ENCODE data around the gene TMCO6. TPM values are rescaled to one million over a fixed set of nuclear protein-coding genes. Genes with fewer than 3 reads are reported as not detected.

Gene TMCO6
- total RNA-seq, 2 experiments from 2014 or later, result 39.2 to 43.7 TPM

Small RNA genes lying within 50 kb of the gene (microRNA-seq; reads per million reads assigned to microRNA genes)
- gene MIR3655, result not detected

Other genes with a start within 250 kb of the TMCO6 start
- 100 to 1,000 TPM; 148 to 156 TPM for gene ANKHD1, start 237.6 kb upstream of the TMCO6 start, total RNA-seq
- gene EIF4EBP3, start 91.8 kb upstream of the TMCO6 start, total RNA-seq, result 10 to 100 TPM; 11.8 to 12.0 TPM
- 10 to 100 TPM; 34.4 to 36.9 TPM for gene SRA1, start 82.0 kb upstream of the TMCO6 start, total RNA-seq
- 10 to 100 TPM; 41.3 to 47.7 TPM for gene APBB3, start 74.9 kb upstream of the TMCO6 start, total RNA-seq
- gene SLC35A4, start 74.6 kb upstream of the TMCO6 start, total RNA-seq, result 10 to 100 TPM; 80.8 to 94.0 TPM
- gene CD14, start 6.3 kb upstream of the TMCO6 start, total RNA-seq, result 1 to 10 TPM; 3.5 to 4.1 TPM
- 10 to 100 TPM; 65.9 to 66.6 TPM for gene NDUFA2, start 8.2 kb downstream of the TMCO6 start, total RNA-seq
- 100 to 1,000 TPM; 135 to 140 TPM for gene IK, start 8.4 kb downstream of the TMCO6 start, total RNA-seq
- gene WDR55, start 25.5 kb downstream of the TMCO6 start, total RNA-seq, result 10 to 100 TPM; 41.8 to 45.4 TPM
- 1 to 10 TPM; 3.1 to 3.4 TPM for gene DND1, start 34.1 kb downstream of the TMCO6 start, total RNA-seq
- gene HARS1, start 51.9 kb downstream of the TMCO6 start, total RNA-seq, result 10 to 100 TPM; 77.3 to 81.5 TPM
- 10 to 100 TPM; 38.7 to 41.7 TPM for gene HARS2, start 52.0 kb downstream of the TMCO6 start, total RNA-seq
- gene ZMAT2, start 61.0 kb downstream of the TMCO6 start, total RNA-seq, result 10 to 100 TPM; 54.7 to 57.8 TPM
- gene PCDHA1, start 146.7 kb downstream of the TMCO6 start, total RNA-seq, result not detected
- not detected for gene PCDHA2, start 155.4 kb downstream of the TMCO6 start, total RNA-seq
- gene PCDHA3, start 161.6 kb downstream of the TMCO6 start, total RNA-seq, result not detected
- gene PCDHA4, start 167.6 kb downstream of the TMCO6 start, total RNA-seq, result not detected
- gene PCDHA5, start 182.2 kb downstream of the TMCO6 start, total RNA-seq, result not detected
- not detected for gene PCDHA6, start 188.5 kb downstream of the TMCO6 start, total RNA-seq
- gene PCDHA7, start 194.8 kb downstream of the TMCO6 start, total RNA-seq, result not detected
- gene PCDHA8, start 201.7 kb downstream of the TMCO6 start, total RNA-seq, result not detected
- not detected for gene PCDHA9, start 208.9 kb downstream of the TMCO6 start, total RNA-seq
- not detected for gene PCDHA10, start 216.4 kb downstream of the TMCO6 start, total RNA-seq
- not detected for gene PCDHA11, start 229.5 kb downstream of the TMCO6 start, total RNA-seq
- not detected for gene PCDHA12, start 235.9 kb downstream of the TMCO6 start, total RNA-seq
- gene PCDHA13, start 242.7 kb downstream of the TMCO6 start, total RNA-seq, result not detected

Data from activated naive CD8-positive, alpha-beta T cell treated with anti-CD3 and anti-CD28 coated beads, Interleukin-2, amount 10 ng/mL, durations not matched to agents 7 days and 5 days (primary cell).